ENCODE measurements around the gene SOWAHA.

DNA sequence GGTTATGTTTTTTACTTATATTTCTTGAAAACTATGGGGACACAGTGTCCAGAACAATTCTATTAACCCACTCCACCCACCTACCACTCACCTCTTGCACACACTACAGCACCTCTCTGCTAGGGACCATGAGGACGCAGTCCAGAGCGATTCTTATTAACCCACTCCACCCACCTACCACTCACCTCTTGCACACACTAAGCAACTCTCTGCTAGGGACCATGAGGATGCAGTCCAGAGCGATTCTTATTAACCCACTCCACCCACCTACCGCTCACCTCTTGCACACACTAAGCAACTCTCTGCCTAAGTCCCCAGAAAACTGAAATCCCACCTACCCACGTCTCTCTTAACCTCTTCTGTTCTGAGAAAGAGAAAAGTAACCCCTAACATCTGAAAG, 19.5 kb downstream of the SOWAHA start:
- TF ChIP-seq CTCF (IDR thresholded peaks at IDR 0.05): no peak
- TF ChIP-seq POLR2A (IDR thresholded peaks at IDR 0.05): no peak

Measured in prostate gland (tissue), 2 donors.